ENCODE results near the gene RAD23A.
A peak's percentile ranks its signal among the peaks of the same experiment; 100 is the strongest.

RAD23A gene

GRCh38 chr19:12937093-12937926 lies 8.4 kb upstream of the RAD23A start:
- Histone ChIP-seq H3K9me3 (ENCODE audit: control extremely low read depth in 1 of 5, control insufficient read depth in 4 of 5, insufficient read depth in 2 of 5, low read depth in 1 of 5, low read length in 4 of 5) (no peaks in the 10 kb centered on the region), H3K4me3 (ENCODE audit: control insufficient read depth in 1 of 7, extremely low read depth in 1 of 7, insufficient read depth in 4 of 7, low read depth in 2 of 7, low read length in 6 of 7) (peak overlapping the region; percentile 32 to 99 (median 75)), H3K27me3 (replicated peaks in 2 of 5; ENCODE audit: control insufficient read depth in 4 of 5, insufficient read depth in 5 of 5, low read length in 4 of 5) (no peaks in the 10 kb centered on the region), H3K4me1 (ENCODE audit: control extremely low read depth in 1 of 4, control insufficient read depth in 4 of 4, insufficient read depth in 4 of 4, low read length in 3 of 4) (peaks cover 29 to 78% (median 69%) of the 10 kb centered on the region in 4 experiments), H3K36me3 (ENCODE audit: control insufficient read depth in 4 of 4, insufficient read depth in 4 of 4, low read length in 3 of 4) (peaks cover 5 to 34% (median 27%) of the 10 kb centered on the region in 4 experiments), H3K27ac (ENCODE audit: insufficient read depth in 1 of 2, low read depth in 1 of 2, low read length in 2 of 2, poor library complexity in 1 of 2, severe bottlenecking in 2 of 2) (peak overlapping the region; percentile 88 to 99)
- ChIA-PET CTCF (interaction anchor here (1.0 to 2.3 kb wide), 7 partner anchors 16 to 53 kb away, joined by 3 to 20 read pairs (median 4); no protein-coding TSS in a partner anchor), POLR2A (interaction anchor here (0.9 to 3.0 kb wide), 13 partner anchors 9 to 169 kb away, joined by 3 to 28 read pairs (median 6); partner anchors contain the start of genes GADD45GIP1, GCDH, KLF1 and LYL1)
- 3% methylated on average over 16 of the region's 23 CpGs for WGBS (ENCODE audit: insufficient coverage)
- DNase-seq, result peak; percentile 94 to 100 (median 99)

- ChIA-PET CTCF (interaction anchor here (0.7 to 2.3 kb wide), 8 partner anchors 17 to 90 kb away, joined by 3 to 20 read pairs (median 4); no protein-coding TSS in a partner anchor), POLR2A (interaction anchor here (0.6 to 3.0 kb wide), 15 partner anchors 8 to 908 kb away, joined by 3 to 28 read pairs (median 4); partner anchors contain the start of genes GADD45GIP1, GCDH, KLF1 and LYL1)
- Histone ChIP-seq H3K4me3 (ENCODE audit: control insufficient read depth in 1 of 7, extremely low read depth in 1 of 7, insufficient read depth in 4 of 7, low read depth in 2 of 7, low read length in 6 of 7) (peak within 1 kb of the TSS; percentile 94 to 100 (median 98)), H3K27ac (ENCODE audit: insufficient read depth in 1 of 2, low read depth in 1 of 2, low read length in 2 of 2, poor library complexity in 1 of 2, severe bottlenecking in 2 of 2) (peak within 1 kb of the TSS; percentile 98 to 99), H3K36me3 (ENCODE audit: control insufficient read depth in 4 of 4, insufficient read depth in 4 of 4, low read length in 3 of 4) (peaks cover 5 to 41% (median 31%) of the 10 kb centered on the region in 4 experiments), H3K9me3 (ENCODE audit: control extremely low read depth in 1 of 5, control insufficient read depth in 4 of 5, insufficient read depth in 2 of 5, low read depth in 1 of 5, low read length in 4 of 5) (no peaks in the 10 kb centered on the region), H3K4me1 (ENCODE audit: control extremely low read depth in 1 of 4, control insufficient read depth in 4 of 4, insufficient read depth in 4 of 4, low read length in 3 of 4) (peaks cover 27 to 78% (median 63%) of the 10 kb centered on the region in 4 experiments), H3K27me3 (replicated peaks in 2 of 5; ENCODE audit: control insufficient read depth in 4 of 5, insufficient read depth in 5 of 5, low read length in 4 of 5) (no peaks in the 10 kb centered on the region)
- DNase-seq, result peak; percentile 100
- WGBS (ENCODE audit: insufficient coverage), result 0% methylated on average over 47 of the region's 63 CpGs
Observed at GRCh38 chr19:12937927-12938778, 7.5 kb upstream of the RAD23A start, which contains the start of gene CALR. TSS of gene CALR (plus strand) at chr19:12938609. CDS start at chr19:12938680, 71 bp downstream.

- POLR2A ChIA-PET, result interaction anchor here (0.6 to 3.0 kb wide), 7 partner anchors 9 to 449 kb away, joined by 3 to 28 read pairs (median 7); partner anchors contain the start of genes GCDH and KLF1
- Histone ChIP-seq H3K4me3 (ENCODE audit: control insufficient read depth in 1 of 7, extremely low read depth in 1 of 7, insufficient read depth in 4 of 7, low read depth in 2 of 7, low read length in 6 of 7) (peak overlapping the region; percentile 94 to 100 (median 98)), H3K36me3 (ENCODE audit: control insufficient read depth in 4 of 4, insufficient read depth in 4 of 4, low read length in 3 of 4) (peaks cover 12 to 49% (median 38%) of the 10 kb centered on the region in 4 experiments), H3K27me3 (replicated peaks in 2 of 5; ENCODE audit: control insufficient read depth in 4 of 5, insufficient read depth in 5 of 5, low read length in 4 of 5) (no peaks in the 10 kb centered on the region), H3K4me1 (ENCODE audit: control extremely low read depth in 1 of 4, control insufficient read depth in 4 of 4, insufficient read depth in 4 of 4, low read length in 3 of 4) (peaks cover 27 to 81% (median 65%) of the 10 kb centered on the region in 4 experiments), H3K27ac (ENCODE audit: insufficient read depth in 1 of 2, low read depth in 1 of 2, low read length in 2 of 2, poor library complexity in 1 of 2, severe bottlenecking in 2 of 2) (peak overlapping the region; percentile 98 to 99), H3K9me3 (ENCODE audit: control extremely low read depth in 1 of 5, control insufficient read depth in 4 of 5, insufficient read depth in 2 of 5, low read depth in 1 of 5, low read length in 4 of 5) (no peaks in the 10 kb centered on the region)
- under 1% methylated on average over 44 of the region's 54 CpGs for WGBS (ENCODE audit: insufficient coverage)
- CTCF ChIA-PET, result interaction anchor here (1.6 to 2.3 kb wide), 2 partner anchors 24 to 55 kb away, joined by 4 to 20 read pairs; no protein-coding TSS in a partner anchor
- DNase-seq, result peak in 2 of 3 donors; percentile 63 to 71
Observed at GRCh38 chr19:12938779-12939601, 6.7 kb upstream of the RAD23A start.

- Histone ChIP-seq H3K4me1 (ENCODE audit: control extremely low read depth in 1 of 4, control insufficient read depth in 4 of 4, insufficient read depth in 4 of 4, low read length in 3 of 4) (peaks cover 27 to 79% (median 60%) of the 10 kb centered on the region in 4 experiments), H3K36me3 (ENCODE audit: control insufficient read depth in 4 of 4, insufficient read depth in 4 of 4, low read length in 3 of 4) (peaks cover 12 to 57% (median 46%) of the 10 kb centered on the region in 4 experiments), H3K27me3 (replicated peaks in 2 of 5; ENCODE audit: control insufficient read depth in 4 of 5, insufficient read depth in 5 of 5, low read length in 4 of 5) (no peaks in the 10 kb centered on the region), H3K27ac (ENCODE audit: insufficient read depth in 1 of 2, low read depth in 1 of 2, low read length in 2 of 2, poor library complexity in 1 of 2, severe bottlenecking in 2 of 2) (peak overlapping the region; percentile 98 to 99), H3K4me3 (ENCODE audit: control insufficient read depth in 1 of 7, extremely low read depth in 1 of 7, insufficient read depth in 4 of 7, low read depth in 2 of 7, low read length in 6 of 7) (peak overlapping the region in 6 of 7 experiments; percentile 96 to 100 (median 98)), H3K9me3 (ENCODE audit: control extremely low read depth in 1 of 5, control insufficient read depth in 4 of 5, insufficient read depth in 2 of 5, low read depth in 1 of 5, low read length in 4 of 5) (no peaks in the 10 kb centered on the region)
- ChIA-PET CTCF (no interaction called here), POLR2A (interaction anchor here (0.7 to 3.0 kb wide), 3 partner anchors 50 to 450 kb away, joined by 3 to 28 read pairs (median 5); partner anchors contain the start of gene GCDH)
- 85% methylated on average over 9 of the region's 10 CpGs for WGBS (ENCODE audit: insufficient coverage)
- no peak for DNase-seq
Observed at GRCh38 chr19:12939975-12940423, 5.7 kb upstream of the RAD23A start.

- peak in 1 of 3 donors; percentile 31 for DNase-seq
- peaks cover 20 to 73% (median 58%) of the 10 kb centered on the region in 4 experiments for H3K4me1 ChIP-seq (ENCODE audit: control extremely low read depth in 1 of 4, control insufficient read depth in 4 of 4, insufficient read depth in 4 of 4, low read length in 3 of 4)
- no peaks in the 10 kb centered on the region for H3K9me3 ChIP-seq (ENCODE audit: control extremely low read depth in 1 of 5, control insufficient read depth in 4 of 5, insufficient read depth in 2 of 5, low read depth in 1 of 5, low read length in 4 of 5)
- ChIA-PET POLR2A (interaction anchor here (0.7 to 0.8 kb wide), 2 partner anchors 27 to 57 kb away, joined by 4 to 5 read pairs; no protein-coding TSS in a partner anchor), CTCF (no interaction called here)
- peak overlapping the region in 5 of 7 experiments; percentile 96 to 100 (median 98) for H3K4me3 ChIP-seq (ENCODE audit: control insufficient read depth in 1 of 7, extremely low read depth in 1 of 7, insufficient read depth in 4 of 7, low read depth in 2 of 7, low read length in 6 of 7)
- peak overlapping the region; percentile 98 to 99 for H3K27ac ChIP-seq (ENCODE audit: insufficient read depth in 1 of 2, low read depth in 1 of 2, low read length in 2 of 2, poor library complexity in 1 of 2, severe bottlenecking in 2 of 2)
- H3K27me3 ChIP-seq (replicated peaks in 2 of 5; ENCODE audit: control insufficient read depth in 4 of 5, insufficient read depth in 5 of 5, low read length in 4 of 5), result no peaks in the 10 kb centered on the region
- H3K36me3 ChIP-seq (ENCODE audit: control insufficient read depth in 4 of 4, insufficient read depth in 4 of 4, low read length in 3 of 4), result peaks cover 12 to 57% (median 46%) of the 10 kb centered on the region in 4 experiments
- 91% methylated on average over 2 of the region's 2 CpGs for WGBS (ENCODE audit: insufficient coverage)
Observed at GRCh38 chr19:12940897-12941296, 4.8 kb upstream of the RAD23A start.
